C4-2B (cell line): ENCODE measurements around the gene KSR2.

Experiments
- CTCF ChIP-seq: fragments of 450-650 bp; conservative IDR thresholded peaks from 2 replicates; pipeline ENCODE4 v1.5.1; 2017; ENCODE audit warnings: mild to moderate bottlenecking
- ZFX ChIP-seq: fragments of 450-650 bp; IDR thresholded peaks from 2 replicates; pipeline ENCODE4 v1.6.1; 2017

GRCh38 chr12:117968151-117968789 is 520 bp downstream of the KSR2 start:
- TF ChIP-seq CTCF: no peak
- TF ChIP-seq ZFX: no peak
